ENCODE results near the gene STXBP1.
"Not testable (repeated sequence)": the region's sequence is repeated elsewhere in the genome, so short reads cannot be mapped to it uniquely, and the experiment has no call there.

STXBP1 gene

DNA sequence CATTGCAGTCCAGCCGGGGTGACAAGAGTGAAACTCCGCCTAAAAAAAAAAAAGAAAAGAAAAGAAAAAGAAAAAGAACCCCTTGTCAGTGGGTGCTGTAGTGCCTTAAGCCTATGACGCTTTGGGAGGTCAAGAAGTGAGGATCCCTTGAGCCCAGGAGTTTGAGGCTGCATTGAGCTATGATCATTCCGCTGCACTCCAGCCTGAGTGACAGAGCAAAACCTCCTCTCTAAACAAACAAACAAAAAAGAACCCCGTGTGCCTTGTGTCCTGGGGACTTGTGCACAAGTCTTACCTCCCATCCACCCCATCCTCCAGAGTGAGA is 33.5 kb upstream of the STXBP1 start:
- no peak for DNase-seq (ENCODE audit: low read depth)

DNA sequence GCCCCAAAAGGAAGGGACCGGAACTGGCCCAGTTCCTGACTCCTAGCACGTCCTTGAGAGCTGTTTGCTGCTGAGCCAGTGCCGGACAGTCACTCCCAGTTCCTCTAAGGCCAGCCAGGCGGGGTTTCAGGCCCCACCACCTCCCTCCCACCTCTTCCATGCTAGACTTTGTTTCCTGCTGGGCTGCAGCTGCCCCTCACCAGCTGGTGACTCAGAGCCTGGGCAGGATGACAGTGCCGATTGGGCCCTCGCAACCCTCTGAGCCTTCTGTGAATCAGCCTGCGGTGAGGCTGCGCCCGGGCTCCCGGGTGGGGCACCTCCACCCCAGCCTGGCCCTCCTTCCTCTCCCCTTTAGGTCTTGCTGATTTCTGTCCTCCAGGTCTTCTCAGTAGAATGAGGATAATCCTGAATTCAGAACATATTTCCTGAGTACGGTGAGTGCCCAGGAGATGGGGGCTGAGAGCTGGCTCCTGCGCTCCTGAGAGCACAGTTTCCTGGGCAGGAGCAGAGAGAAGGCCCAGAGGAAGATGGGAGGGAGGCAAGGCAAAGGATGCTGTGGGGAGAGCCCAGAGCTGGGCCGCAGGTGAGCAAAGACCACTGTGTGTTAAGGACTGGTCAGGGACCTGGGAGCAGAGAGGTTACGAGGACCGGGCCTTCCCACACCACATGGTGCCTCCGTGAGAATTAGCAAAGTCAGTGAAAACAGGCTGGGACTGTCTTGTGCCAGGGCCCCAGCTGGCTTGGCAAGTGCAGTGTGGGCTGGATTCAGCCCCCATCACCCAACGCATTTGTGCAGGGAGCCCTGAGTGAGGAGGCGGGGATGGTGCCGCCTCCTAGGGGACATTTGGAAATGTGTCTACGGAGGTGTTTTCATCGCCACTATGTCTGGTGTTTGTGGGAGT is 32.9 kb upstream of the STXBP1 start:
- DNase-seq (ENCODE audit: low read depth): peak; percentile 80

DNA sequence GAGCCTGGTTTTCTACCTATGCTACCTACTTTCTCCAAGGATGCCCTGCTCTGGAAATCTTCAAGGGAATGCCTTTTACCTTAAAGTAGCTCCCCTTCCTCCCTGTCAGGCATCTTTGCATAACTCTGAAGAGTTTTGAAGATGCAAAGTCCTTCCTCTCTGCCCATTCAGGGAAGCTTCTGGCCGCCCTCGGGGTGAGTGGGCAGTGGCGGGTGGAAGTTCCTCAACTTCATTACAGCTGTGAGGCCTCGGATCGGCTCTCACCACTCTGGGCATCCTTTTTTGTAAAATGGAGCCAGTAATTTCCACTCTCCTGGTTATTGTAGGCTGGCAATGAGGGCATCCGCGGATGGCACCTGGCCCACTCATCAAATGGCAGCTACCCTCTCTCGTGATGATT is 31.7 kb upstream of the STXBP1 start:
- no peak for DNase-seq (ENCODE audit: low read depth)

DNA sequence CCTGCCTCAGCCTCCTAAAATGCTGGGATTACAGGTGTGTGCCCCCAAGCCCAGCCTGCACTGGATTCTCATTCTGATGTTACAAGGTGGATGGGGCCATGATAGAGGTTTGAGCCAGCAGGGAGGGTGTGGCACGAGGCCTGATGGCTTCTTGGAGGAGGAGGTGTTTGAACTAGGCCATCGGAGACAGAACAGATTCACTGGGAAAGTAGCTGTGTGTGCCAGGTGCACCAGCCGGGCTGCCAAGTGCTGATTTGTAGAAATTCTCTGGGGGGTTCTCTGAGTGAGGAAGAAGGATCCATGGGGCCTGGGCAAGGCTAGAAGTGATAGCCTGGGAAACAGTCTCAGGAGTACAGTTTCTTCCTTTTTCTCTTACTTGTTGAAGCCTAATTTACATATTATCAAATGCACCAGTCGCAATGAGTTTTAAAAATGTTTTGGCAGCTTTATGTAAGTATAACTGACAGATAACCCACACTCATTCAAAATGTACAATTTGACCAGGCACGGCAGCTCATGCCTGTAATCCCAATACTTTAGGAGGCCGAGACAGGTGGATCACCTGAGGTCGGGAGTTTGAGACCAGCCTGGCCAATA is 31.1 kb upstream of the STXBP1 start:
- no peak for DNase-seq (ENCODE audit: low read depth)

DNA sequence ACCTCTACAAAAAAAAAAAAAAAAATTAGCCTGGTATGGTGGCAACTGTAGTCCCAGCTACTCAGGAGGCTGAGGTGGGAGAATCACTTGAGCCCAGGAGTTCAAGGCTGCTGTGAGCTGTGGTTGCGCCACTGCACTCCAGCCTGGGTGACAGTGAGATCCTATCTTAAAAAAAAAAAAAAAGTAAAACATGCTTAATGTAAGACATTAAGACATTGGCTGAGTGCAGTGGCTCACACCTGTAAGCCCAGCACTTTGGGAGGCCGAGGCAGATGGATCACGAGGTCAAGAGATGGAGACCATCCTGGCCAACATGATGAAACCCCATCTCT is 27.6 kb upstream of the STXBP1 start:
- DNase-seq (ENCODE audit: low read depth): not testable (repeated sequence)

DNA sequence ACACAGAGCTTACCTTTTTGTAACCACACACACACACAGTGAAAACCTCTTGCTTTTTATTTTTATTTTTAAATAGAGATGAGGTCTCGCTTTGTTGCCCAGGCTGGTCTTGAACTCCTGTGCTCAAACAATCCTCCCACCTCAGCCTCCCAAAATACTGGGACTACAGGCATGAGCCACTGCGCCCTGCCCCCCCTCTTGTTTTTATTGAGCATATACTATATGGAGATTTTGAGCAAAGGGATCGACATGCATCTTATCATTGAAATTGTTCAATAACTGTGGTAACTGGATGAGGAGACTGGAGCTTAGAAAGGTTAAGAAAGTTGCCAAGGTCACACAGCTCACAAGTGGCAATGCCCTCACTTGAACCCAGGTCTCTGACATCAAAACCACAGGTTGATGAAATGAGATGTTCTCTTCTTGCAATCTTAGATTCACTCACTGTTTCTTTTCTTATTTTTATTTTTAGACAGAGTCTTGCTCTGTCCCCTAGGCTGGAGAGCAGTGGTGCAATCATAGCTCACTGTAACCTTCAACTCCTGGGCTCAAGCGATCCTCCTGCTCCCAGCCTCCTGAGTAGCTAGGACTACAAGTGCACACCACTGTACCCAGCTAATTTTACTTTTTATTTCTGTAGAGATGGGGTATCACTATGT is 26.8 kb upstream of the STXBP1 start:
- no peak for DNase-seq (ENCODE audit: low read depth)

DNA sequence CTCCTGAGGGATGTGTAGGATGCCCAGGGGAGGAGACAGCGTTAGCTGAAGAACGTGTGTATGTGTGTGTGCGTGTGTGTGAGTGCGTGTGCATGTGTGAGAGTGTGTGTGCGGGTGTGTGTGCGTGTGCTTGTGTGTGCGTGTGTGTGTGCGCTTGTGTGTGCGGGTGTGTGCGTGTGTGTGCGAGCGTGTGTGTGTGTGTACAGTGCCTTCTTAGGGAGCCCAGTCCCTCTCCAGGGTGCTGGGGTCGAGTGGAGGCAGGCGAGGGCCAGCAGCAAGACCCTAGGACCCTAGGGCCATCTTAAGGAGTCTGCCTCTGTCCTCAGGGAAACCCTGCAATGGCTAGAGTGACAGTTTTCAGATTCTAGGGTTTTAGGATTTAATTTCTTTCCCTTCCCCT is 26.0 kb upstream of the STXBP1 start:
- DNase-seq (ENCODE audit: low read depth): no peak

DNA sequence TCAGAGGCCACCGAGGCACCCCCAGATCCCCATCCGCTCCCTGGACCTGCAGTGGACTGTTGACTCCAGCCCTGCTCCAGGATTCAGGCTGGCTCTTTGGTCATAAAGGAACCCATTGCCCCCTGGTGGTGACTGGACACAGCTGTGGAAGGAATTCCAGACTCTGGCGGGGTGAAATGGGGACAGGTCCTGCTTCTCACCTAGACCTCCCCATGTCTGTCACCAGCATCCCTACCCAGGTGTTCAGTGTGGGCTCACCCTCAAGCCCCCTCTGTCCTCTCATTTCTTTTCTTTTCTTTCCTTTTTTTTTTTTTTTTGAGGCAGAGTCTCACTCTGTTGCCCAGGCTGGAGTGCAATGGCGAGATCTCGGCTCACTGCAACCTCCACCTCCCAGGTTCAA is 25.5 kb upstream of the STXBP1 start:
- DNase-seq (ENCODE audit: low read depth): no peak

DNA sequence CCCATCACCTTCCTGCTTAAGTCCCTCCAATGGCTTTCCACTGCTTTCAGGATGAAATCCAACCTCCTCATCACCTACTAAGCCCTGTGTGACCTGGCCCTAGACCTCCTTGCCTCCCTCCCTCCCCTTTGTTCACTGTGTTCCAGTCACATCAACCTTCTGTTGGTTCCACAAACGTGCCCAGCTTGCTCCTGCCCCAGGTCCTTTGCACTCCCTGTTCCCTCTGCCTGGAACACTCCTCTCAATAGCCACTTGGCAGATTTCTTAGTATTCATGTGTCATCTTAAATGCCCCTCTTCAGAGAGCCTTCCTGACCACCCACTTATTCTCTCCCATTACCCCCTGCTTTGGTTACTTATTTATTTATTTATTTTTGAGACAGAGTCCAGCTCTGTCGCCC is 24.1 kb upstream of the STXBP1 start:
- no peak for DNase-seq (ENCODE audit: low read depth)

DNA sequence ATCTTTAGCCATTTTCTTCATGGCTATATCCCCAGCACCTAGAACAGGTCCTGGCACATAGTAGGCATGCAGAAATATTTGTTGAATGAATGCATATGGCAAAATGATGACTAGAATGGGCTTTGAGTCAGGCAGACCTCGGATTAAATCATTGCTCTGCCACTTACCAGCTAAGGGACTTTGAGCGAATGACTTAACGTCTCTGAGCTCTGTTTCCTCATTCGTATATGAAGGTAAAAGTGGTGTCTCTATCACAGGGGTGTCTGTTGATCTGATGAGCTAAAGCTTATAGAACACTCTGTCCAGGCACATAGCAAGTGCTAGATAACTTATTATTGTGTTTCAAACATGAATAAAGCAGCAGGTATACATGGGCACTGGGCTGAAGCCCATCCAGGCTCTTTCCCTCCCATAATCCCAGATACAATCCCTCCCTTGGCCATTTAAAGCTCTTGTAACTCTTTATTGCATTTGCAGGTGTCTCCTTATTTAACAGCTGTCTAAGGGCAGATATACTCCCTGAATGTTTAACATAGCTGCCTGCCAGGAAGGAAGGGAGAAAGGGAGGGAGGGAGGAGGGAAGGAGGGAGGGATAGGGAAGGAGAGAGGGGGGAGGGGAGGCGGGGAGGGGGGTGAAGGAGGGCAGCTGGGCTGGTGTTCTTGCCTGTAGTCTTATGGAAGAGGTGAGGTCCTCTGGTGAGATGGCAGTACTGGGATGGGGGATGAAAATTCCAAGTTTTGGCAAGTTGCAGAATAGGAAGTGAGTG is 23.2 kb upstream of the STXBP1 start:
- DNase-seq (ENCODE audit: low read depth): no peak

DNA sequence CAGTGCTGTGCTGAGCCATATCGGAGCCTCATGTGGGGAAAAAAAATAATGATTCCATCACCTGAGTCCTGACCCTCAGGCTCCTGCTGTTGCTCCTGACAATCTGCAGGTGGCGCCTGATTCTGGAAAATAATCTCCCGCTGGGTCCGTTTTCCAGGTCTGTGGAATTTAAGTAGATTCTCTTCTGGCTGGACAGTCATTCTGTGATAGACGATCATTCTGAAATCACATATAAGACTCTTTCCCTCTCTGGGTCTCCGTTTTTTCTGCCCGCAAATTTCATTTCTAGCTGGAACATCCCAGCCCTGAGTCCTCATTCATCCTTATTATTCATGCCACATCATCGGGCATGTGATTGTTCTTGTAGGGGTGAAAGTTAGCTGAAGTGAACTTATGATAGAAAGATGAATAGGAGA is 22.1 kb upstream of the STXBP1 start:
- no peak for DNase-seq (ENCODE audit: low read depth)

DNA sequence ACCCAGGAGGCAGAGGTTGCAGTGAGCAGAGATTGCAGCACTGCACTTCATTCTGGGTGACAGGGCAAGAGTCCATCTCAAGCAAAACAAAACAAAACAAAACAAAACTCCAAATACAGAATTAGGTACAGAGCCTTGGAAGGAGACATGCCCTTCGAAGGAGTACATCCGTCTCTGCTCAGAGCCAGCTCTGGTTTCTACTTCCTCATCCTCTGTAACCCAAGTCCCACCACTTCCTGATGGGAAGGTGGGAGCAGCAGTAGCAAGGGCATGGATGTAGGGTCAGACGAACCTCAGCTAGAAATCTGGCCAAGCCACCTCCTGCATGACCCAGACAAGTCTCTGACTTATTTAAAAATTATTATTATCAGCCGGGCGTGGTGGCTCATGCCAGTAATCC is 16.5 kb upstream of the STXBP1 start:
- DNase-seq (ENCODE audit: low read depth): peak; percentile 34

DNA sequence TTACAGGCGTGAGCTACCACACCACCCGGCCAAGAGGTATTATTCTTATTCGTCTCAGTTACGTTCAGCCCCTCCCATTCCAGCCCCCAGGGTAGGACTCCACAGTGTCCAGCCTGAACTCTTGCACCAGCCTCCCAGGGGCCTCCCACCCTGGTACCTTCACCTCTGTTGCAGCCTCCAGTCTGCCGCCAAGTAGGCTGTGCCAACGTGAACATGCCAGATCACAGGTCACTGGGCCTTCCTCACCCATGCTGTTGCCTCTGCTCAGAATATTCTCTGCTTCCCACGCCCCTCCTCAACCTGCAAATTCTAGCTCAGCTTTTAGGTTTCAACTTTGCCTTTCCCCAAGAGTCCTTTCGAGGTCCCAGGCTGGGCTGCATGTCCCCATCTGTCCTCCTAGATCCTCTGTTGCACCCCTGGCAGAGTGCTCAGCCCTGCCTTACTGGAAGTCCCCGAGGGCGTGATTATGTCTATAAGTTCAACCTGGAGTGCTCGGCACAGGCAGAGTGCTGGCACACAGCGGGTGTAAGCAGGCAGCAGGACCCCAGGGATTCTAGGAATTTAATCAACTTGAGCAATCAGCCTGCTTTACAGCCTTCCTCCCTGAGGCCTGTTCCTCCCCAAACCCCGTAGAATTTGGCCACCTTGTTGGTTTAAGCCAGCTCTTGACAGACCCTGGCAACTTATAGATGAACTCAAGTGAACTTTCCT is 13.1 kb upstream of the STXBP1 start:
- DNase-seq (ENCODE audit: low read depth): no peak

DNA sequence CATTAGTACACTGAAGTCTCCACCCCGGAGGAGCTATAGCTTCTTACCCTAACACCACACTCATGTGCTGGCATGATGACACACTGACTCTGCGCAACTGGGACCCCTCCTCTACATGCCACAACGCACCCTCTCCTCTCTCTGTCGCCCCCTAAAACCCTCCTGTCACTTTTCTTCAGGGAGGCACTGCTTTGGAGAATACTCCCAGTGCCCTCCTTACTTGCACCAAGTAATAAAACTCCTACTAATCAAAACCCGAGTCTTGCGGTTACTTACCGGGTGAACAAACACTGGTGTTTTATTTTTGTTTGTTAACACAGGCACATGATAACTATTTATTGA is 12.6 kb upstream of the STXBP1 start:
- DNase-seq (ENCODE audit: low read depth): no peak

DNA sequence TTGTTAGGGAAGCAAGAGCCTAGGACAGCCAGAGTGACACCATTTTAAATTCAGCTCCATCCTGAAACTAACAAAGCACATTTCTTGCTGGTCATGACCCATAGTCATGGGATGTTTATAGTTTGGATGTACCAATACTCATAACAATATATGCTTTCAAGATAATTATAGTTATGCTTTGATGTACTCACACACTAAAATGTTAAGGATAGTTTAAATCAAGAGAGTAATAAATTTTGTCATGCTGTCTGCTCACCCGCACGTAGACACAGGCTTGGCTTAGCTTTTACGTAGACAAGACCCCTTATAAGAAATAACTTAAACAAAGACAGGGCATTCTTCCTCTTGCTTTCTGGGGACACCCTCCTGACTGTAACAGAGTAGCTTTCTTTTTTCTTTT is 8.9 kb upstream of the STXBP1 start:
- DNase-seq (ENCODE audit: low read depth): no peak

DNA sequence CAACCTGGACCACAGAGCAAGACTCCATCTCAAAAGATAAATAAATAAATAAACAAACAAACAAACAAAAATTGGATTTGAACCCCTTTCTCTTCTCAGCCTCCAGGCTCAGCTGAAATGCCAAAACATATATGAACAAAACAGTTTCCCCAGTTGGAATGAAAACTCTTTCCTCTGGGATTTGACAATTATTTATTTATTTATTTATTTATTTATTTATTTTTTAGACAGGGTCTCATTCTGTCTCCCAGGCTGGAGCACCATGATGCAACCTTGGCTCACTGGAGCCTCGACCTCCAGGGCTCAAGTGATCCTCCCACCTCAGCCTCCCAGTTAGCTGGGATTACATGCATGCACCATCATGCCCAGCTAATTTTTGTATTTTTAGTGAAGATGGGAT is 6.0 kb upstream of the STXBP1 start:
- DNase-seq (ENCODE audit: low read depth): no peak

DNA sequence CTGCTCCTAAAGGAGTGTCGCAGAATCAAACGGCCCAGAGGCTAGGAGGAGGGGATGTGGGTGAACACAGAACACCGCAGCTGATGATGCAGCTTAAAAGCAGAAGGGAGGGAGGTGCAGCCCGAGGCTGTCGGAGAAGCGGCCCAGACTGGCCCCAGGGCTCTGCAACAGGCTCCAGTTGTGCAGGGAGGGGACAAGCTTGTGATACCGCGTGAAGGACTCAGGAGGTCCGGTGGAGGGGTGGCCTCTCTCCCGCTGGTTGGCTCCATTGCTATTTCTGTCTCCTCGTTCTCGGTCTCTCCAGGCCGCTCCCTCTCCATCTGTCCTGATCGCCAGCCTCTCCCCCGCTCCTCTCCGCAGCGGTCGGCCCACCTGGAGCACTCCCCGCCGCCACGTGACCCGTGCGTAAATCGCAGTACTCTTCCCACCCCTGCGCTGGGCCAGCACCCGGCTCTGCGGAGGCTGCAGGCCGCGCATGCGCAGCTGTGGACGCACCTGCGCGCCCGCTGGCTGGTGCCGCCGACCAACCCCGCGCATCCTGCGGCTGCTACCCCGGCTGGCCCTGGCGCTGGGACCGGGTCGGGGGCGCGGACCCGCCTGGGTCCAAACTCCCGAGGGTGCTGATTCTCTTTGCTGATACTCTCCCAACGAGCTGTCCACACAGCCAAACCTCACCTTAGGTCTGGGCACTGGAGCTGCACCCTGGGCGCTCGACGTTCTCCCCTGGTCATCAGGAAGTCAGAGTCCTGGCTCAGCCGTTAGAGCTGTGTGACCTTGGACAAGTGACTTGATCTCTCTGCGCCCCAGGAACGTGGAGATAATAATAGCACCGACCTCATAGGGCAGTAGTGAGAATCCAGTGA is 3.7 kb upstream of the STXBP1 start:
- DNase-seq (ENCODE audit: low read depth): no peak

DNA sequence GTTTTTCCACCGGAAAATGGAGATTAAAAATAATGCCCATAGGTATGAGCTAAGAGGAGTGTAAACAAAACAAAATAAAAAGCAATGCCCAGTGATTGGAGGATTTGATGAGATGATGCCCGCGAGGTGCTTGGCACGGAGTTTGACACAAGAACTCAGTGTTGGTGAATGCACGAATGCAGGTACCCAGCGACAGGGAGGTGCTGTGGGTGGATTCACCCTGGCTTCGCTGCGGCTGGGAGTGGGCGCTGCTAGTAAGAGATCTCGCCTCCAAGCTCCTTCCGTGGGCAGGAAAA is 526 bp upstream of the STXBP1 start:
- DNase-seq (ENCODE audit: low read depth): no peak

DNA sequence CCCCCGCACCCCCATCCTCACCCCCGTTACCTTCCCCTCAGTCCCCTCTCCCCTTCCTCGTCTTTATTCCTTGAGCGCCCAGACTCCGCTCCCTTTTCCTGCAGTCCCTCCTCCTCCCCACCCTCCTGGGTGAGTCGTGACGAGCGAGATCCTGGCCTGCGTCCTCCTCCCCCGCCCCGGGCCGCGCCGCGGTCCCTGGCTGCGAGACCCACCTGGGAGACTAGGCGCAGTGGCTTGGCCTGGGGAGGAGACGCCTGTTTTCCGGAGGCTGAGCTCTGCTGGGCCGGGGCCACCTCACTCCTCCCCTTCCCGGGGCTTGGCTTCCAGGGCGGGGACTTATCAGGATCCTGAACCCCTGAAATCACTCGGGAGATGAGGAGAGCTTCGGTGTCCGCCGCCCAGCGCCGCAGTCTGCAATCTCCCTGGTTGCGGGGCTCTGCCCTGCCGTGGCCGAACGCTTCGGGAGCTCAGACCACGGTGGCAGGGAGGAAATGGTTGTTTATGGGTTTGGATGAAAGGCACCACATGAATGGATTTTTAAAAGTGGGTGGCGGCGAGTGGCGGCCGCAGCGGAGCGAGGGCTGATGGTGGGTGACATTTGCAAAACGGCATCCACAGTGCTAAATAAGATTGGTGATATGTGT is 984 bp downstream of the STXBP1 start:
- no peak for DNase-seq (ENCODE audit: low read depth)

DNA sequence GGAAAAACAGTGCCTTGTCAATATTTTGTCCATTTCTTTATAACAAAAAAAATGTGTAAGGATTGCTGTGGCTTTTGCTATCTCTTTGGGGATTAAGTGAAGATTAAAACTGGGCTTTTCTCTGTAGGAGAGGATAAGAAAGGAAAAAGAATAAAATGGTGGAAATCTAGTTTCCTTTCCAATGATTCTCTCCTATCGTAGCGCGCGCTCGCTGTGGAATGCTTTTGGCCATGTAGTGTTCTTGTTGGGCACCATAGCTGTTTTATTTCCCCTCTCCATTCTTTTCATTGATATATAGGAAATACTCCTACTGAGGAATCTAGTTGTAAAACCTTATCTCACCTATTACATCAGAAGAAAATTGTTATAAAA is 1.5 kb downstream of the STXBP1 start:
- DNase-seq (ENCODE audit: low read depth): no peak

DNA sequence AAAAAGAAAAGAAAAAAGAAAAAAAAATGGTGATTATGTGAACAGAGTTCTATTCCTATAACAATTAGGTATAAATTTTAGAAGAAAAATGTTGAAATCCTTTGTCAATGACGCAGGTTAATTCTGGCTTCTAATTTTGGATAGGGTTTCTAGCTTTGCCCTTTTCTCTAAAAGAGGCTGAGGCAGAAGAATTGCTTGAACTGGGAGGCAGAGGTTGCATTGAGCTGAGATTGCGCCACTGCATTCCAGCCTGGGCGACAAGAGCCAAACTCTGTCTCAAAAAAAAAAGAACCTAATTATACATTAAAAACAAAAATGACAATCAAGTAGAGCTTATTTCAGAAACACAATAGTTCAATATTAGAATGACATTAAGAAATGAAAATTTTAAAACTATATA is 2.9 kb downstream of the STXBP1 start:
- DNase-seq (ENCODE audit: low read depth): no peak
